Gastrocnemius medialis (tissue), 4 donors: Measurements from ENCODE around the gene NUP43.

ENCODE experiments used
- CTCF ChIP-seq, 5 experiments: fragments of 450-650 bp in 3 of 5; fragments of 200-600 bp in 2 of 5; sonication (generic) in 2 of 5; IDR thresholded peaks in 4 of 5; conservative IDR thresholded peaks in 1 of 5; 1 replicate in 4 of 5; 2 replicates in 1 of 5; pipeline ENCODE4 v1.5.1; 2016 to 2019; ENCODE audit warnings: antibody characterized with exemption in 5 of 5, mild to moderate bottlenecking in 3 of 5, moderate library complexity in 3 of 5
- POLR2A ChIP-seq, 2 donors: fragments of 450-650 bp; IDR thresholded peaks; one replicate each; pipeline ENCODE4 v1.6.1; 2017; ENCODE audit warnings: antibody characterized with exemption in 2 of 2, mild to moderate bottlenecking in 2 of 2, moderate library complexity in 2 of 2

DNA sequence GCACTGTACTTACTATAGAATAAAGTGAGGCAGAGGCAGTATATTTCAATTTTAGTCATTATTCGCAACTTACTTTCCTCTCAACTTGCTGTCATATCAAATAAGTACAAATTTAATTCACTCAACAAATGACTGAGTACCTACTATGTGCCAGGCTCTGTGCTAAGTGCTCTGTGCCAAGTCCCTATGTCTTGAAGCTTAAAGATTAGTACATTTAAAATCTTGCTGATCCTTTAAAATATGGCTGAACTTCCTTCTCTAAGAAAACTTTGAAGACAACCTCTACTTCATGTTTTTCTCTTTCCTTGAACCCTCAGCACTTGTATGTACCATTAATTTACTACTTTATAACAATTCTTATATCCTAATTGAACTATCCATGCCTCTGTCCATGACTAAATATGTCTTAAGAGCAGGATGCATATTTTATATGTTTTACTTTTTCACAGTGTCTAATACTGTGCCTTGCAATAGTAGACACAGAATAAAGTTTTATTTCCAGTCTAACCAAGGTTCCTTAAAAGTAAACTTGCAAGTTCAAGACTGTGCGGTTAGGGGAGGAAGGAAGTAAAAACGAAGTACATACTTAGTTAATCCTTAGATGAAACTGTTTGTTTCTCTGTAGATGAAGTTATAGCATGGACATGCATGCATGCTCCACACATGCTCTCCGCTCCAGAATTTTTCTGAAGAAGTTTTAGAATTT, 18.4 kb downstream of the NUP43 start:
- TF ChIP-seq CTCF (IDR thresholded peaks at IDR 0.05 in 4 of 5, conservative IDR thresholded peaks at IDR 0.05 in 1 of 5) (no peak), POLR2A (IDR thresholded peaks at IDR 0.05) (no peak)
